GM23338 (cell line): ENCODE data around the gene MYT1. TPM values are rescaled to one million over a fixed set of nuclear protein-coding genes. Genes with fewer than 3 reads are reported as not detected.

Source experiments
- ATAC-seq: fragments of 200-7000 bp; cut with Tn5 transposase; 3 replicates; pipeline ENCODE4 v1.9.1; 2020
- DNase-seq: peaks from one replicate; pipeline ENCODE4 v3.0.0-alpha.2; 2015; ENCODE audit warnings: low spot score
- H2AFZ ChIP-seq: fragments of 200-600 bp; sonication (generic); 2 replicates; pipeline ENCODE4 v1.8.0; 2016; ENCODE audit warnings: antibody characterized with exemption, mild to moderate bottlenecking, moderate library complexity
- H3F3A ChIP-seq: fragments of 200-600 bp; sonication (generic); replicated peaks from 2 replicates; pipeline ENCODE4 v1.8.0; 2017; ENCODE audit warnings: antibody characterized with exemption, mixed run types, low read depth
- H3K27ac ChIP-seq: fragments of 200-600 bp; sonication (generic); 2 replicates; pipeline ENCODE4 v1.6.1; 2016; ENCODE audit warnings: low read depth
- H3K27me3 ChIP-seq: fragments of 200-600 bp; sonication (generic); 2 replicates; pipeline ENCODE4 v1.8.0; 2016; ENCODE audit warnings: mild to moderate bottlenecking, mixed run types, moderate library complexity; ENCODE audit not compliant: insufficient read depth
- H3K36me3 ChIP-seq: fragments of 200-600 bp; sonication (generic); 2 replicates; pipeline ENCODE4 v1.8.0; 2016; ENCODE audit warnings: mild to moderate bottlenecking; ENCODE audit not compliant: insufficient read depth
- H3K4me1 ChIP-seq: fragments of 200-600 bp; sonication (generic); 2 replicates; pipeline ENCODE4 v1.8.0; 2016; ENCODE audit warnings: mild to moderate bottlenecking, moderate library complexity; ENCODE audit not compliant: insufficient read depth
- H3K4me2 ChIP-seq: fragments of 200-600 bp; sonication (generic); 2 replicates; pipeline ENCODE4 v1.7.1; 2017; ENCODE audit warnings: mixed run types
- H3K4me3 ChIP-seq: fragments of 200-600 bp; sonication (generic); 2 replicates; pipeline ENCODE4 v1.6.1; 2016; ENCODE audit warnings: mixed run types
- H3K79me2 ChIP-seq: fragments of 200-600 bp; sonication (generic); replicated peaks from 2 replicates; pipeline ENCODE4 v1.8.0; 2017; ENCODE audit warnings: mild to moderate bottlenecking; ENCODE audit not compliant: insufficient read depth
- H3K9me2 ChIP-seq: fragments of 200-600 bp; sonication (generic); 2 replicates; pipeline ENCODE4 v1.8.0; 2017; ENCODE audit not compliant: insufficient read depth
- H4K20me1 ChIP-seq: fragments of 200-600 bp; sonication (generic); replicated peaks from 2 replicates; pipeline ENCODE4 v1.8.0; 2017; ENCODE audit warnings: mild to moderate bottlenecking; ENCODE audit not compliant: insufficient read depth
- H3K27ac Mint-ChIP-seq: 2 replicates; pipeline ENCODE4 v1.8.0; 2020; ENCODE audit warnings: inconsistent platforms, mild to moderate bottlenecking, moderate library complexity, mixed read lengths
- H3K27me3 Mint-ChIP-seq: 3 replicates; pipeline ENCODE4 v1.8.0; 2022; ENCODE audit warnings: low read depth, mild to moderate bottlenecking, moderate library complexity, mixed read lengths, inconsistent platforms; ENCODE audit not compliant: insufficient read depth, poor library complexity
- H3K36me3 Mint-ChIP-seq: 3 replicates; pipeline ENCODE4 v1.8.0; 2021; ENCODE audit warnings: low read depth, mild to moderate bottlenecking, inconsistent platforms, moderate library complexity, mixed read lengths
- H3K4me1 Mint-ChIP-seq: 3 replicates; pipeline ENCODE4 v1.8.0; 2020; ENCODE audit warnings: mild to moderate bottlenecking, inconsistent platforms, mixed read lengths
- H3K4me3 Mint-ChIP-seq: 3 replicates; pipeline ENCODE4 v1.8.0; 2021; ENCODE audit warnings: moderate library complexity, mild to moderate bottlenecking, inconsistent platforms, mixed read lengths
- H3K9me3 Mint-ChIP-seq: 3 replicates; pipeline ENCODE4 v1.8.0; 2020; ENCODE audit warnings: moderate library complexity, mild to moderate bottlenecking, inconsistent platforms, mixed read lengths
- CREB1 ChIP-seq: fragments of 250-450 bp; sonication (Bioruptor Pico); IDR thresholded peaks from 2 replicates; pipeline ENCODE4 v1.5.0; 2020; ENCODE audit warnings: low read depth, mild to moderate bottlenecking, moderate library complexity
- EZH2 ChIP-seq: fragments of 200-600 bp; sonication (generic); IDR thresholded peaks from one replicate; pipeline ENCODE4 v1.8.0; 2017; ENCODE audit warnings: antibody characterized with exemption, mild to moderate bottlenecking, low read depth; ENCODE audit not compliant: unreplicated experiment
- EZH2phosphoT487 ChIP-seq: fragments of 200-600 bp; sonication (generic); IDR thresholded peaks from one replicate; pipeline ENCODE4 v1.8.1; 2018; ENCODE audit warnings: antibody characterized with exemption; ENCODE audit not compliant: unreplicated experiment
- JUNB ChIP-seq: IDR thresholded peaks from one replicate; pipeline ENCODE4 v1.6.1; 2016; ENCODE audit warnings: antibody characterized with exemption; ENCODE audit not compliant: unreplicated experiment
- NANOG ChIP-seq: IDR thresholded peaks from 2 replicates; pipeline ENCODE4 v1.6.1; 2016; ENCODE audit warnings: antibody characterized with exemption, borderline replicate concordance
- POLR2AphosphoS5 ChIP-seq: IDR thresholded peaks from 2 replicates; pipeline ENCODE4 v1.6.1; 2016; ENCODE audit warnings: antibody characterized with exemption, low read depth
- STAT1 ChIP-seq: IDR thresholded peaks from one replicate; pipeline ENCODE4 v1.6.1; 2016; ENCODE audit warnings: antibody characterized with exemption; ENCODE audit not compliant: unreplicated experiment
- ZNF114 ChIP-seq: fragments of 250-450 bp; sonication (Bioruptor Pico); IDR thresholded peaks from 2 replicates; pipeline ENCODE4 v1.5.0; 2020; ENCODE audit warnings: mild to moderate bottlenecking, moderate library complexity
- ZNF331 ChIP-seq: fragments of 250-450 bp; sonication (Bioruptor Pico); IDR thresholded peaks from 2 replicates; pipeline ENCODE4 v1.5.0; 2020; ENCODE audit warnings: low read depth, mild to moderate bottlenecking, moderate library complexity
- polyA plus RNA-seq: library from polyadenylated mRNA; unstranded; fragments of >200 nt; fragmentation: Nextera tagmentation; extraction: Ambion mirVana; gene quantifications from 2 replicates; pipeline ENCODE4 v1.2.1, GENCODE V29; 2016
- total RNA-seq: library from RNA; depleted of rRNA; stranded (reverse); fragments of >200 nt; shearing (Covaris generic); gene quantifications from 2 replicates; pipeline ENCODE4 v1.2.3, GENCODE V29; 2014
- TF ChIP-seq, protein P1 (sequence below): IDR thresholded peaks from one replicate; pipeline ENCODE4 v1.6.1; 2018; ENCODE audit warnings: antibody characterized with exemption; ENCODE audit not compliant: unreplicated experiment
- TF ChIP-seq, protein P2 (sequence below): IDR thresholded peaks from 2 replicates; pipeline ENCODE4 v1.6.1; 2016; ENCODE audit warnings: antibody characterized with exemption
- TF ChIP-seq, protein P3 (sequence below), 2 experiments: fragments of 200-600 bp in 1 of 2; sonication (generic) in 1 of 2; conservative IDR thresholded peaks; 2 replicates each; pipeline versions ENCODE4 v1.5.1 to v1.6.1; 2016 to 2017; ENCODE audit warnings: antibody characterized with exemption in 2 of 2, low read depth in 2 of 2, mild to moderate bottlenecking in 2 of 2, moderate library complexity in 1 of 2
- TF ChIP-seq, protein P4 (sequence below): fragments of 250-450 bp; sonication (Bioruptor Pico); IDR thresholded peaks from 2 replicates; pipeline ENCODE4 v1.5.0; 2020; ENCODE audit warnings: mild to moderate bottlenecking, moderate library complexity

MYT1 gene
- total and polyA plus RNA-seq, 2 experiments from 2014 or later = 0.83 to 1.6 TPM

DNA sequence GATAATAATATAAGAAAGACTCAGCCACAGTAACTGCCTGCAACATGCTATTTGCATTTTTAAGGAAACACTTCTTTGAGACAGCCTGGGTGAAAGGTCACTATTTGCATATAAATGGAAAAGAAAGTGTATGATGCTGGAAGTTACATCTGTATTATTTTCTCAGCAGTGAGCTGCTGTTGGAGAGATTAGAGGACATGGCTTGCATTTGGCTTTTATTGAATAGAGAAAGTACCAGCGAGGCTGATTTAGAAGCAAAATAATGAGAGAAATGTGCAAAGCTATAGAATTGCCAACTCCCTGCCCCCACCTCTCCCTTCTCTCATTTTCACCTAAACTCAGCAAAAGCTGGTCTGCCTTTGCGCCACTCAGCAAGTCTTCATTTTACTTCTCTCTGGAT is 12.7 kb downstream of the MYT1 start:
- Mint-ChIP-seq H3K27me3 (peaks cover 37% of the 10 kb centered on the region), H3K27ac (peak overlapping the region; percentile 78; the same call in 1 of the 2 replicates), H3K4me1 (peaks cover 21% of the 10 kb centered on the region), H3K9me3 (peaks cover 9% of the 10 kb centered on the region; the same call in 2 of the 3 replicates), H3K36me3 (peaks cover 13% of the 10 kb centered on the region), H3K4me3 (peak overlapping the region; percentile 60)
- H3K36me3 ChIP-seq = no peaks in the 10 kb centered on the region
- DNase-seq = peak; percentile 30
- H3F3A ChIP-seq = no peaks in the 10 kb centered on the region
- H3K4me1 ChIP-seq = peaks cover 15% of the 10 kb centered on the region; the same call in 1 of the 2 replicates
- H3K79me2 ChIP-seq = no peaks in the 10 kb centered on the region
- peak overlapping the region; percentile 34; the same call in 1 of the 2 replicates for H3K27ac ChIP-seq
- H3K27me3 ChIP-seq = 0 out of 2 replicates have a peak, but pooled peaks cover 7% of the 10 kb centered on the region
- no peaks in the 10 kb centered on the region for H3K9me2 ChIP-seq
- peak overlapping the region; percentile 58 for H3K4me2 ChIP-seq
- no peaks in the 10 kb centered on the region for H4K20me1 ChIP-seq
- TF ChIP-seq CREB1 = no peak
- TF ChIP-seq, protein P1, sequence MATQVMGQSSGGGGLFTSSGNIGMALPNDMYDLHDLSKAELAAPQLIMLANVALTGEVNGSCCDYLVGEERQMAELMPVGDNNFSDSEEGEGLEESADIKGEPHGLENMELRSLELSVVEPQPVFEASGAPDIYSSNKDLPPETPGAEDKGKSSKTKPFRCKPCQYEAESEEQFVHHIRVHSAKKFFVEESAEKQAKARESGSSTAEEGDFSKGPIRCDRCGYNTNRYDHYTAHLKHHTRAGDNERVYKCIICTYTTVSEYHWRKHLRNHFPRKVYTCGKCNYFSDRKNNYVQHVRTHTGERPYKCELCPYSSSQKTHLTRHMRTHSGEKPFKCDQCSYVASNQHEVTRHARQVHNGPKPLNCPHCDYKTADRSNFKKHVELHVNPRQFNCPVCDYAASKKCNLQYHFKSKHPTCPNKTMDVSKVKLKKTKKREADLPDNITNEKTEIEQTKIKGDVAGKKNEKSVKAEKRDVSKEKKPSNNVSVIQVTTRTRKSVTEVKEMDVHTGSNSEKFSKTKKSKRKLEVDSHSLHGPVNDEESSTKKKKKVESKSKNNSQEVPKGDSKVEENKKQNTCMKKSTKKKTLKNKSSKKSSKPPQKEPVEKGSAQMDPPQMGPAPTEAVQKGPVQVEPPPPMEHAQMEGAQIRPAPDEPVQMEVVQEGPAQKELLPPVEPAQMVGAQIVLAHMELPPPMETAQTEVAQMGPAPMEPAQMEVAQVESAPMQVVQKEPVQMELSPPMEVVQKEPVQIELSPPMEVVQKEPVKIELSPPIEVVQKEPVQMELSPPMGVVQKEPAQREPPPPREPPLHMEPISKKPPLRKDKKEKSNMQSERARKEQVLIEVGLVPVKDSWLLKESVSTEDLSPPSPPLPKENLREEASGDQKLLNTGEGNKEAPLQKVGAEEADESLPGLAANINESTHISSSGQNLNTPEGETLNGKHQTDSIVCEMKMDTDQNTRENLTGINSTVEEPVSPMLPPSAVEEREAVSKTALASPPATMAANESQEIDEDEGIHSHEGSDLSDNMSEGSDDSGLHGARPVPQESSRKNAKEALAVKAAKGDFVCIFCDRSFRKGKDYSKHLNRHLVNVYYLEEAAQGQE = no peak
- TF ChIP-seq, protein P2, sequence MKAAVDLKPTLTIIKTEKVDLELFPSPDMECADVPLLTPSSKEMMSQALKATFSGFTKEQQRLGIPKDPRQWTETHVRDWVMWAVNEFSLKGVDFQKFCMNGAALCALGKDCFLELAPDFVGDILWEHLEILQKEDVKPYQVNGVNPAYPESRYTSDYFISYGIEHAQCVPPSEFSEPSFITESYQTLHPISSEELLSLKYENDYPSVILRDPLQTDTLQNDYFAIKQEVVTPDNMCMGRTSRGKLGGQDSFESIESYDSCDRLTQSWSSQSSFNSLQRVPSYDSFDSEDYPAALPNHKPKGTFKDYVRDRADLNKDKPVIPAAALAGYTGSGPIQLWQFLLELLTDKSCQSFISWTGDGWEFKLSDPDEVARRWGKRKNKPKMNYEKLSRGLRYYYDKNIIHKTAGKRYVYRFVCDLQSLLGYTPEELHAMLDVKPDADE = no peak
- no peak for TF ChIP-seq NANOG
- no peak for TF ChIP-seq EZH2
- TF ChIP-seq, protein P3, sequence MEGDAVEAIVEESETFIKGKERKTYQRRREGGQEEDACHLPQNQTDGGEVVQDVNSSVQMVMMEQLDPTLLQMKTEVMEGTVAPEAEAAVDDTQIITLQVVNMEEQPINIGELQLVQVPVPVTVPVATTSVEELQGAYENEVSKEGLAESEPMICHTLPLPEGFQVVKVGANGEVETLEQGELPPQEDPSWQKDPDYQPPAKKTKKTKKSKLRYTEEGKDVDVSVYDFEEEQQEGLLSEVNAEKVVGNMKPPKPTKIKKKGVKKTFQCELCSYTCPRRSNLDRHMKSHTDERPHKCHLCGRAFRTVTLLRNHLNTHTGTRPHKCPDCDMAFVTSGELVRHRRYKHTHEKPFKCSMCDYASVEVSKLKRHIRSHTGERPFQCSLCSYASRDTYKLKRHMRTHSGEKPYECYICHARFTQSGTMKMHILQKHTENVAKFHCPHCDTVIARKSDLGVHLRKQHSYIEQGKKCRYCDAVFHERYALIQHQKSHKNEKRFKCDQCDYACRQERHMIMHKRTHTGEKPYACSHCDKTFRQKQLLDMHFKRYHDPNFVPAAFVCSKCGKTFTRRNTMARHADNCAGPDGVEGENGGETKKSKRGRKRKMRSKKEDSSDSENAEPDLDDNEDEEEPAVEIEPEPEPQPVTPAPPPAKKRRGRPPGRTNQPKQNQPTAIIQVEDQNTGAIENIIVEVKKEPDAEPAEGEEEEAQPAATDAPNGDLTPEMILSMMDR (conservative IDR thresholded peaks at IDR 0.05; ENCODE audit: low read depth in 2 of 2) = no peak
- TF ChIP-seq, protein P4, sequence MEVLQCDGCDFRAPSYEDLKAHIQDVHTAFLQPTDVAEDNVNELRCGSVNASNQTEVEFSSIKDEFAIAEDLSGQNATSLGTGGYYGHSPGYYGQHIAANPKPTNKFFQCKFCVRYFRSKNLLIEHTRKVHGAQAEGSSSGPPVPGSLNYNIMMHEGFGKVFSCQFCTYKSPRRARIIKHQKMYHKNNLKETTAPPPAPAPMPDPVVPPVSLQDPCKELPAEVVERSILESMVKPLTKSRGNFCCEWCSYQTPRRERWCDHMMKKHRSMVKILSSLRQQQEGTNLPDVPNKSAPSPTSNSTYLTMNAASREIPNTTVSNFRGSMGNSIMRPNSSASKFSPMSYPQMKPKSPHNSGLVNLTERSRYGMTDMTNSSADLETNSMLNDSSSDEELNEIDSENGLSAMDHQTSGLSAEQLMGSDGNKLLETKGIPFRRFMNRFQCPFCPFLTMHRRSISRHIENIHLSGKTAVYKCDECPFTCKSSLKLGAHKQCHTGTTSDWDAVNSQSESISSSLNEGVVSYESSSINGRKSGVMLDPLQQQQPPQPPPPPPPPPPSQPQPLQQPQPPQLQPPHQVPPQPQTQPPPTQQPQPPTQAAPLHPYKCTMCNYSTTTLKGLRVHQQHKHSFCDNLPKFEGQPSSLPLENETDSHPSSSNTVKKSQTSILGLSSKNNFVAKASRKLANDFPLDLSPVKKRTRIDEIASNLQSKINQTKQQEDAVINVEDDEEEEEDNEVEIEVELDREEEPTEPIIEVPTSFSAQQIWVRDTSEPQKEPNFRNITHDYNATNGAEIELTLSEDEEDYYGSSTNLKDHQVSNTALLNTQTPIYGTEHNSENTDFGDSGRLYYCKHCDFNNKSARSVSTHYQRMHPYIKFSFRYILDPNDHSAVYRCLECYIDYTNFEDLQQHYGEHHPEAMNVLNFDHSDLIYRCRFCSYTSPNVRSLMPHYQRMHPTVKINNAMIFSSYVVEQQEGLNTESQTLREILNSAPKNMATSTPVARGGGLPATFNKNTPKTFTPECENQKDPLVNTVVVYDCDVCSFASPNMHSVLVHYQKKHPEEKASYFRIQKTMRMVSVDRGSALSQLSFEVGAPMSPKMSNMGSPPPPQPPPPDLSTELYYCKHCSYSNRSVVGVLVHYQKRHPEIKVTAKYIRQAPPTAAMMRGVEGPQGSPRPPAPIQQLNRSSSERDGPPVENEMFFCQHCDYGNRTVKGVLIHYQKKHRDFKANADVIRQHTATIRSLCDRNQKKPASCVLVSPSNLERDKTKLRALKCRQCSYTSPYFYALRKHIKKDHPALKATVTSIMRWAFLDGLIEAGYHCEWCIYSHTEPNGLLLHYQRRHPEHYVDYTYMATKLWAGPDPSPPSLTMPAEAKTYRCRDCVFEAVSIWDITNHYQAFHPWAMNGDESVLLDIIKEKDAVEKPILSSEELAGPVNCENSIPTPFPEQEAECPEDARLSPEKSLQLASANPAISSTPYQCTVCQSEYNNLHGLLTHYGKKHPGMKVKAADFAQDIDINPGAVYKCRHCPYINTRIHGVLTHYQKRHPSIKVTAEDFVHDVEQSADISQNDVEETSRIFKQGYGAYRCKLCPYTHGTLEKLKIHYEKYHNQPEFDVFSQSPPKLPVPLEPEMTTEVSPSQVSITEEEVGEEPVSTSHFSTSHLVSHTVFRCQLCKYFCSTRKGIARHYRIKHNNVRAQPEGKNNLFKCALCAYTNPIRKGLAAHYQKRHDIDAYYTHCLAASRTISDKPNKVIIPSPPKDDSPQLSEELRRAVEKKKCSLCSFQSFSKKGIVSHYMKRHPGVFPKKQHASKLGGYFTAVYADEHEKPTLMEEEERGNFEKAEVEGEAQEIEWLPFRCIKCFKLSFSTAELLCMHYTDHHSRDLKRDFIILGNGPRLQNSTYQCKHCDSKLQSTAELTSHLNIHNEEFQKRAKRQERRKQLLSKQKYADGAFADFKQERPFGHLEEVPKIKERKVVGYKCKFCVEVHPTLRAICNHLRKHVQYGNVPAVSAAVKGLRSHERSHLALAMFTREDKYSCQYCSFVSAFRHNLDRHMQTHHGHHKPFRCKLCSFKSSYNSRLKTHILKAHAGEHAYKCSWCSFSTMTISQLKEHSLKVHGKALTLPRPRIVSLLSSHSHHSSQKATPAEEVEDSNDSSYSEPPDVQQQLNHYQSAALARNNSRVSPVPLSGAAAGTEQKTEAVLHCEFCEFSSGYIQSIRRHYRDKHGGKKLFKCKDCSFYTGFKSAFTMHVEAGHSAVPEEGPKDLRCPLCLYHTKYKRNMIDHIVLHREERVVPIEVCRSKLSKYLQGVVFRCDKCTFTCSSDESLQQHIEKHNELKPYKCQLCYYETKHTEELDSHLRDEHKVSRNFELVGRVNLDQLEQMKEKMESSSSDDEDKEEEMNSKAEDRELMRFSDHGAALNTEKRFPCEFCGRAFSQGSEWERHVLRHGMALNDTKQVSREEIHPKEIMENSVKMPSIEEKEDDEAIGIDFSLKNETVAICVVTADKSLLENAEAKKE (CRISPR knock-in tag) = no peak
- TF ChIP-seq JUNB = no peak
- TF ChIP-seq ZNF114 (CRISPR knock-in tag) = no peak
- TF ChIP-seq STAT1 = no peak
- TF ChIP-seq POLR2AphosphoS5 = no peak
- TF ChIP-seq ZNF331 (CRISPR knock-in tag) = no peak
- TF ChIP-seq EZH2phosphoT487 = no peak
- H3K4me3 ChIP-seq = peak overlapping the region; percentile 7
- no peak overlapping the region for H2AFZ ChIP-seq
- peak; percentile 72 for ATAC-seq
